Activated CD4-positive, alpha-beta T cell treated with anti-CD3 and anti-CD28 coated beads, Interleukin-2, amount 50 U/mL, for 48 hours (primary cell): Measurements from ENCODE around the gene KDSR.

Experiments used
- DNase-seq, 2 experiments: peaks; one replicate each; pipeline ENCODE4 v3.0.0-alpha.2; 2020

The KDSR gene

DNA sequence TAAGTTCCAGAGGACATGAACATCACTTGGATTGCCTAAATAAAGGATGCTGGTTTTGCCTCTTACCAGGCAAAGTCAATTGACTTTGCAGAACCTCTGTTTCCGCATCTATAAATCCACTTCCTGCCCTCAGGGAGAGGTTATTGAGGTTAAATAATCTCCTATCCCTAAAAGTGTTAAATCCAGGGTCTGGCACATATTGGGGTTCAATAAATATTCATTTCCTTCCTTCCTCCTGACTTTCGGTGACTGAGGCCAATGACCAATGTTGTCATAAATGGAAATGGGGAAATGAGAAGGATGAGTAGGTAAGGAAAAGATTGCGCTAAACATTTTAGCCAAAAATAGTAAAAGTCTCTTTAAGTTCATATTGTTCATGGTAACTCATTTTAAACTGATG, 63.5 kb downstream of the KDSR start:
- no peak for DNase-seq

DNA sequence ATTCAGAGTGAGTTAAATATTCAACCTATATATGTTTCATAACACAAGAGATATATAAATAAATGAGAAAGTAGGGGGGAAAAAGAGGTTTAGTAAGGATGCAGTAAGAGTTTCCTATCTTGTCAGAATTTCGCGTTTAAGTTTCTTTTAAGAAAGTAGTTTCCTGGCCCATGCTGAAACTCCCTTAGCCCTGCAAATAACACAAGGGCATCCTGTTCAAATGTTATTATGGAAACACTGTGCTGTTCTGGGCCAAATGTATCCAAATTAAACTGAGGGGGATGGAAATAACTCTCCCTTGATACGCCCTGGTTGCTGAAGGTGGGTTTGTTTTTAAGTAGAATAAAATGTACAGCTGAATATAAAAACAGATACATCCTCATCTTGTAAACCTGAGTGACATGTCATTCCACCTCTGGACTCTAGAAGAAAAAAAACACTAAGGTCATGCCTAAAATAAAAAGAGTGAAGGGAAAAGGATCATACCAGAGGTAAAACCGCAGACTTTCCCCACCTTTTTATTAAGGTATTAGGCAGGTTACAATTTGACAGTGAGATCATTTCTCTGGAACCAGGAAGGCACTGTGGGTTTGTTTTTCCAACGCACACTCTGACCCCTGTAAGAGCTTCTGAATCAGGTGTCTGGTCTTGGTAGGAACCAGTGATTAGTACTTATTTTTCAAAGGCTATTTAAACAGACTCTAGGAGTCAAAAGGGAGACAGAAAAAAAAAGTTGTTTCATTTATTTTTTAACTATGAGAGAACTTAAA, 64.2 kb downstream of the KDSR start:
- no peak for DNase-seq

DNA sequence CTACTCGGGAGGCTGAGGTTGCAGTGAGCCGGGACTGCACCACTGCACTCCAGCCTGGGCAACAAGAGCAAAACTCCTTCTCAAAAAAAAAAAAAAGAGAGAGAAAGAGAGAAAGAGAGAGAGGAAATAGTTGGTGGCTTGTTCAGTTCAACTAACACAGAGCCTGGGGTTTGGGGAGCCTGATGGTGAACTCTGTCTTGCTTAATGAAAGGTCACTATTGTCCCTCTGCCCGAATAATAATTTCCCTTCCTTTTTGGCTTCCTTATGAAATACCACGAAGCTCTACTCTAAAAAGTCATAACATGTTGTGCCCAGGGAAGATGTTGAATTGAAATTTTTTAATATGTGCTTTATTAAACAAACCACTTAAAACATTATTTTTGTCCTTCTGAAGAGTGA, 64.8 kb downstream of the KDSR start:
- no peak for DNase-seq

DNA sequence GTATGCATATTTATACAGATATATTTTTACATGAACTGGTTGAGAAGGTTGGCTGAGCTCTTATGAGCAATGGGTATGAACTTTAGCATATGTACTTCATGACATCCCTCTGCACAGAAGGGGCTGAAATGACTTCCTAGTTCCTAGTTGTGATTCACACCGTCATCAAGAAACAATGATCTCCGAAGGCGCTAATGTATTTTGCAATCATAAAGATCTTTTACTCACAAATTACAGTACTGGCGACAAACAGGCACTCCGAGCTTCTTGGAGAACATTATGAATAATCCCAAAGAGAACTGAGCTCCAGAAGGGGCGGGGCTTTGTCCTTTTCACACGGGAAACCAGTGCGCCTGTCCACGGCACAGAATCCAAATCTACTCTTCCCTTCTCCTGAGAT, 65.6 kb downstream of the KDSR start:
- peak in 1 of 2 experiments; percentile 33 for DNase-seq

DNA sequence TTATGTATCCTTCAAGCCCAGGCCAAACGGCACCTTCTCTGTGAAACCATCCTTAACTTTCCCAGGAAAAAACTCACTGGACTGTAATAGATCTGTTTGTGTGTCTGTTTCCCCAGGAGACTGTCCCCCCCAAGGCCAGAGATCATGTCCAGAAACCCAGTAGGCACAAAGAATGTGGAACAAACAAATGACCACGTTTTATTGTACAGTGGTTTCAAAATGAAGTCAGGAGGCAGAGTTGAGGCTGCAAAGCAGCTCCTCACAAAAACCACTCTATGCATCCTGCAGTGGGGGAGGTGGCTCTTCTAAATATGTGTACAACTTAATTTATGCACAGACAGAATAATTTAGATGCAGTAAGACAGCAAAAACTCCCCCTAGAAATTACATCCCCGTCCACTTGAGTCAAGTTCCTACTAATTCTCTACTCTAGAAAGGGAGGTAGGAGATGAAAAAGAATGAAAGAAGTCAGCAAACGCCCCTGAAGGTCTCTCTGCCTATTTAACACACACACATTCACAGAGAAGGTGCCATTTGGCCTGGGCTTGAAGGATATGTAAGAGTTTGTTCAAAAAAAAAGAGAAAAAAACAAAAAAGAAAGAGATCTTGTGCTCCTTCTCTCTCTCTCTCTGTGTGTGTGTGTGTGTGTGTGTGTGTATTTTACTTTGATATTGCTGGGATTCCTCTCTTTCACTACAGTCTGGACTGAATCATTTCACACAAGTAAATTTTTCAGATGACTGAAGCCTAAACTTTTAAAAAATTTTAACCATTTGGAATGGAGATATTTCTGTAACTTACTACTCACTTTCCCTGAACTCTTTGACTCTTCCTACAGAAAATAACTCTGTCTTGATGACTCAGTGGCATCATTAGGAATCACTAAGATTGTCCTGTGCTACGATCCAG, 66.9 kb downstream of the KDSR start:
- peak; percentile 44 to 63 for DNase-seq

DNA sequence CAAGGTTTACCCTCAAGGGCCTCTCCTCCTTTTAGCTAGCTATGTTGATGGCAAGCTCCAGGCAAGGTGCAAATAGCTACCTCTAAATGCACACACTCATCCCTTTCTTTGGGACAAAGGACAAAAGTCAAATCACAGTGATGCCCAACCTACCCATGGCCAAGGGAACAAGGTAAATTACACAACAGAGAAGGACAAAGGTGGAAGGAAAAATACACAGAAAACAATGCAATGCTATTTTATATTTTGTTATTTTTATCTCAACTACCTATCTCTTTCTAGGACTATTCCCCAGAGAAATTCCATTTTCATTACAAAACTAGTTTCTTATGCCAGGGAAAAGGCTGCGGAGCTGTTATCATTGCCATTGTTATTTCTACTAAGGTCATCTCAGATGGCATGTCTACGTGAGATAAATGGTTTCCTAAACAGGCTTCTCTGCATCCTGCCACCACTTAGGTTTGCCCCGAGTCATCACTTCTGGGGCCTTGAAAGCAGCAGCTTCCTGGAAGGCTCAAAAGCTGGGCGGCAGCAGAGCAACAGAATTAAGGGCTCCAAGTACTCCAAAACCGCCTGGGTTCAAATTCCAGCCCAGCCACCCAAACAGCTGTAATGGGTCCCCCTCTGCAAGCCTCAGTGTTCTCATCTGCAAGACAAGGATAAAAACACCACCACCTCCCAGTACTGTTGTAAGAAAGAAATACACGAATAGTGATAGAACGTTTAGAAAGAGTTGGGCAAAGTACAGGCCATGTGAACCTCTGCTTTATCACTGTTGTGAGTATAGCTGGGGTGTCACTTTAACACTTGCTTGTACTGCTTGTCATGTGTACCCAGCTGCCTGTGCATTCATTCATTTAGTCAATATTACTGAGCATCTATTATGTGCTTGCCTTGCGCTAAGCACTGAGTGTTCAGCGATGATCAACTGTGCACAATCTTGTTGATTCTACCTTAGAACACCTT, 68.3 kb downstream of the KDSR start:
- DNase-seq, result peak in 1 of 2 experiments; percentile 44

DNA sequence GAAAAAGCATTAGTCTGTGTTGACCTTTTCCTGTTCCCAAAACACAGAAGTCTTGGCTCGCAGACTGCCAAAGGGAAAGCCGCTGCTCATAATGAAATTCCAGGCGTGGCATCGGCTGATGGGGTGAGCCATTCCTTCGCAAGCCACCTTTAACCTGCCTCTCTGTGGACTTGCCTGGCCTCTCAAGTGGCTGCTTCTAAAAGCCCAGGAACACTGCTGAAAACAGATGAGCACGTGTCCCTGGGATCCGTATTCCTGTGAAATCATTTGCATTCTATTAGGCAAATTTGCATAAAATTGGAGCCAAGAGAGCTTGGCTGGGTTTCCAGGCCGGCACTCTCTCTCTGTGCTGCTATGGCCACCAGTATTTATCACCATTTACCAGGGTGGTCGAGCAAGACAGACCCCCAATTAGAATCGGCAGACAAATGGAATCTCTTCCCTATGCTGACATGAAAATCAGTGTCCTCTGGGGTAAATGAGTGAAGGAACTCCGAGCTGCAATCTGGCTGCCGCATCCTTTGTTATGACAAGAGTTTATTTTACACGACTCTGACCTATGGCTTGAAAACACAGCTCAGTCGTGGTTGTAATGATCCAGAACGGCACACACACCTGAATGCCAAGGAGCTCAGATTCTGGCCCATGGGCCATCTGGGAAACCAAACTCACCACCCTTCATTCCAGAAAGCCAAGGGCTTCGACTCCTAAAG, 69.2 kb downstream of the KDSR start:
- DNase-seq, result no peak

DNA sequence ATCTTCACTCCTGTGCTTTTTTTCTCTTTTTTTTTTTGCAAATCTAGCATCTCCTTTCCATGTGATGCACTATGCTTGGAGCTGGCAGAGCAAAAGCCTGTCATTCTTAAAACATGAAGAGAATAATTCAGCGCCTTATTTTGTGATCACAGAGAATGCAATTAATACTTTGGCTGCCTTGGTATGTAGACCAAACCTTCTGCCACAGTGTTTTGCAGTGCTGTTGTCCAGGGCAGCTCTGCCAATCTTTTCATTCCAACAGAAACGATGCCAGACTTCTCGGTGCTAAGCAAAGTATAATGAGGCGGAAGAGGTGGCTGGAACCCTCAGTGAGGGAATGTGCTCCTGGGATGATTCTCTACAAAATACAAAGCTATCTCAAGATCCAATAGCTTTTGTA, 73.1 kb downstream of the KDSR start:
- DNase-seq, result no peak

DNA sequence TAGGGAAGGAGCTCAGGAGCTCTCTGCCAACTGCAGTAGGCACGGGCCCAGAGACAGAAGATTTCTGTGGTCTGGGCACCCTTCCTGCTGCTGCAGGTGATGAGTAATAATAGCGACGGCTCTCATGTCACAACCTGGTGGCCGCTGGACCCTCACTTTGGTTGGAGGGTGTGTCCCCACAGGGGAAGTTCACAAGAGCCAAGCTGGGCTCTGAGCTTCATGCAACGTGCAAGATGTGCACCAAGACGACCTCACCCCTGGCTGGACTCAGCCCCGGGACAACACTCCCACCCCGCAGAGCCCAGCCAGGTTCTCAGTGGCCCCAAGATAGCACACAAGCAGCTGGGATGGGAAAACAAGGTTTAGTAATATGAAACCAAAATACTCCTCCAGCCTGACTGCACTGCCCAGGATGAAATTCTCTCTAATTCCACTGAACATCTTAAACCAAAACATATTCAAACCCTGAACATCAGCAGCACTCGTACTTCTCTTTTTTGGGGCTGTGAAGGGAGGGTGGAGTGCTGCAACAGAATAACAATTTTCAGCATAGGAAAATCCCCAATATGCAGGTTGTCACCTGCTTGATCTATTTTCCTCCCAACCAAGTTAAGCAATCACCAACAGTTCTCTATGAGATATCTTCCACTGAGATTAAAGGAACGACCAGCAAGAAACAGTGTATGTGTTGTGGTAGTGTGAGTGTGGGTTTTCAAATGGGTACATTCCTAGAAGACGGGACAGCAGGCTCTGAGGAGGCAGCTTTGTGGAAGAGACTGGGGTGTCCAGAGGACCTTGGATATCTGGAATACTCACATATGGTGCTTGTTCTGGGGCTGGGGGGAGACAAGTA, 73.9 kb downstream of the KDSR start:
- peak; percentile 30 to 44 for DNase-seq

DNA sequence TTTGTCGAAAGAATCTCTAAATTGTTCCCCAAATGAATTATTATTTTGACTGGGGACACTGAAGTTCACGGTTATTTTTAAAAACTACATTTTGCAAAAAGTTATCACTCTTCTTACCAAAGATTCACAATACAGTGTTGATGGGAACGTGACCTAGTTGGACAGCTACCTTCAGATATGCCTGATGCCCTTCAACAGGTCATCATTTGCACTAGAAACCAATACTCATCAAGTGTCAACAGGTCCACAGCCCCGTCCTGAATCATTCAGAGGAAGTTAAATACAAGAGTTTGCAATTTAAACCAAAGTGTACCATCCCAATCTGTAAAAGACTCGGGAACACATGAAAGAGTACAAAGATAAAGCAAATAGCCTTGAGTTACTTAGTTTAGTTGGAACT, 75.7 kb downstream of the KDSR start:
- no peak for DNase-seq

DNA sequence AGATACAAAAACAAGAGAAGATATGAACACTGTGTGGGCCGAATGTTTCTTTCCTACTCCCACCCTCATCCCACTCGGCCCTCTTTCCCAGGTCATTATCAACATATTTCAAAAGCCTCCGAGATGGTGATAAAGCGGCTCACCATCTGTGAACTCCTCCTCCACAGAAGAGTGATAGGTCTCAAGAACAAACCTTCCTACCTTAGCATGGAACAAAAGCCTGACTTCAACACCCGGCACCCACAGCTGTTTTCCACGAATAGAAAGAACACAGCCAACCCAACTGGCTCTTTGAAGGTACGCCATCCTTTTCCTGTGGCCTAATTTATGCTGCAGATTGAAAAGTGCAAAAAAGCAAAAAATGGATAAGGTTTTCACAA, 76.2 kb downstream of the KDSR start:
- DNase-seq, result peak; percentile 33 to 48

DNA sequence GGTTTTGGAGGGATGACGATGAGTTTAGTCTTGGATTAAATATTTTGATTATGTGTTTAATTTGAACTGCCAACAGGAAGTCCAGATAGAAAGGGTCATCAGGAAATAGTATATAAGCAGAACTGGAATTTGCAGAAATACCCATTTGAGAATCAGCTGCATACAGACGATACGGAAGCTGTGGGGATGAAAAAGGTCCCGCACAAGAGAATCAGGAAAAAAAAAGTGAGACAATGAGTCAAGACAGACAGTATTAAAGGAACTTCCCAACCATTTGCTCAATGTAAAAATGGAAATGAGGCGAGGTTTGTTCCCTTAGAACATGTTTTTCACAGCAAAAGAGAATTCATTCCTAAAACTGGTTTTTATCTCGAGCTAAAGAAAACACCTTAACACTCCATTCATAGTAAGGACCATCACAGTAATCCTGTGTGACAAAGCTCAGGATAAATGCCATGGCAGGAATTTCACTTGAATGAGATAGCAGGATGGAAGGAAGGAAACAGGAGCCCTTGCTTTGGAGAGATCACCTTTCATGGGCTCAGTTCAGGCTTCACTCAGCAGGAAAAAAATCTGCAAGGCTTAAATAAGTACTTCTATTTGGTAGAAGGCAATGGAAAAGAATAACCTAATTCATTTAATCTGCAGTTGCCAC, 76.7 kb downstream of the KDSR start:
- DNase-seq, result no peak

DNA sequence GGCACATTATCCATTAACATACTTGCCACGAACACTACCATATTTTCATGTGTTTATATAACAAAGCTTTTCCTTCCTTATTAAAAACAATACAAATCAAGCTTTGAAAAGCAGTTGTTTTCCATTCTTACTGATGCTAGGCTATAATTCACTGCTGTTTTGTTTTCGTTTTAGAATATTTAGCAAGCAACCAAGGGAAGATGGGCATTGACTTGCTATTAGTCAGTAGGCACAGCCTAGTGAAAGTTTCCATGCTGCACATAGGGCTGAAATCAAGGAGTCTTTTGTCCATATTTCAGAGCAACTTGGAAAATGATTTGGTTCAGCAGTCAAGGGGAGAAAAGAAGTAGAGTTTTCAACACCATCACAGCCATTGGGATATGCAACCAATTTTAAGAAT, 78.7 kb downstream of the KDSR start:
- DNase-seq, result no peak

DNA sequence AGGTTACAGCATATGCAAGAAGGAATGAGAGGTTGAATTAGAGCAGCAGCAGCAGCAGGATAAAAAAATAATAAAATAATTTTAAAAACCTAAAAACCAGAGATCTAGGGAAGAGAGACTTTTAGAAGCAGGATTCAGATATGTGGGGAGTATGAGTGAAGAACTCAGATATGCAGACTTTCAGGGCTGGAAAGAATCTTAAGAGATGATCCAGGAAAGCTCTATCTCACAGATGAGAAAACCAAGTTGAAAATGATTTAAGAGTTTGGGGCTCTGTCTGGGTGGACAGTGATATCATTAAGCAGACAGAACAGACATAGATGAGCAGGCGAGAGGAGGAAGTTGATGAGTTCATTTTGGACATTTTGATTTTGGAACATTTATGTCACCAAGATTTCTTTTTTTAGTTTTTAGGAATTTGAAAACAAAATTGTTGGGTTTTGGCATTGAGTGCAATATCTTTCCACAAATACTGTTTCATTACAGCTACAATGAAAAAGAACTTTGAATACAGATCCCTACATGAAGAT, 79.2 kb downstream of the KDSR start:
- DNase-seq, result no peak

DNA sequence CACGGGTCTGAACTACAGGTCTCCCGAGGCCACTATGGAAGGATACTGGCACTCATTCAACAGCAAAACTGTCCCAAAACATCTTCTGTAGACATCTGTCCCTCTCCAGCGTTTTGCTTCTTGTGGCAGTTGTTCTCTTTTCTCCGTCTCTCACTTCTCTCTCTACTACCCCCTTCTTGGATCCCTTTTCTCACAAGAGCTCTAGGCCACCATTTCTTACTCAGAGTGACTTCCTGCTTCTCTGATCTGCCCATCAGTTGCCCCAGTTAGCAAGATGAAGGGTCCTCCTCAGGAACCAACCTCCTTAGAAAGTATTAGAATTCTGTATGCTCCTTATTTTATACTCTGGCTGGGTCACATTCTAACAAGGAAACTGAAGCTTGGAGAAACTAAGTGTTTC, 80.1 kb downstream of the KDSR start:
- DNase-seq, result no peak

DNA sequence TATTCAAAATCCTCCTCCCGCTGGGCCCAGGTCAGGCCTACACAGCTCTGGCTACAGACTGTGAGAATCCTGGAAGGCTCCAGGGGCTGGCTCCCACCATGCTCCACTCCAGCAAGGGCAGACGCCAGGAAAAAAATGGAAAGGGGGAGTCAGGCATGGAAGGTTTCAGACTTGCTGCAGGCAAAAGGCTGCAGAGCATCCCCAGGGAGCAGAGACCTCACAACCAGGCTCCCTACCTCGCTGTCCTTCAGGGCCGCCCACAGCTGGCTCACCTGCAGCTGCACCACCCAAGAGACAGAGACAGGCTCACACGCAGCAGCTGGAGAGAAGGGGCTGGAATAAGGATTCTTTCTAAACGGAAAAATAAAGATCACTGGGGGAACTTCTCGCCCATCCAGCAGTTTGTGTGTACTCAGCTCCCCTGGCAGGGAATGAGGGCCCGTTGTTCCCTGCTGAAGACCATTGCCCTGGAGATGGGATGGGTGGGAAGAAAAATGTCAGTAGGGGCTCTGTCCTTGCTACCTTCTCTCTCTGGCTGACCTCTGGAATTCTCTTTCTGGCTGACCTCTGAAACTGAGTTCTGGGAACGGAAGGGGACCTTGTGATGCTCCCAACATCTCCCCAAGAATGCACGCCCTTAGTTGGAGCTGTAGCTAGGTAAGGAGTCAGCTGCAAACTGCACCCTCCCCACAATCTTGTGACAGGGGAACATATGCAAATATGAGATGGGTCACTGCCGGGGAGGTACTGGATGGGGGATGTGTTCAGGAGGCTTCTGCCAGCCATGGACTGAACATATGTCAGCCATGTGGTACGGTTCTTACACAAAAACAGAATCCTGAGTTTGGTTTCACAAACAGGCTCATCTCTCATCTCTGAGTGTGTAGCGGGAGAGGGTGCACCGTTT, 81.9 kb downstream of the KDSR start:
- DNase-seq, result no peak

DNA sequence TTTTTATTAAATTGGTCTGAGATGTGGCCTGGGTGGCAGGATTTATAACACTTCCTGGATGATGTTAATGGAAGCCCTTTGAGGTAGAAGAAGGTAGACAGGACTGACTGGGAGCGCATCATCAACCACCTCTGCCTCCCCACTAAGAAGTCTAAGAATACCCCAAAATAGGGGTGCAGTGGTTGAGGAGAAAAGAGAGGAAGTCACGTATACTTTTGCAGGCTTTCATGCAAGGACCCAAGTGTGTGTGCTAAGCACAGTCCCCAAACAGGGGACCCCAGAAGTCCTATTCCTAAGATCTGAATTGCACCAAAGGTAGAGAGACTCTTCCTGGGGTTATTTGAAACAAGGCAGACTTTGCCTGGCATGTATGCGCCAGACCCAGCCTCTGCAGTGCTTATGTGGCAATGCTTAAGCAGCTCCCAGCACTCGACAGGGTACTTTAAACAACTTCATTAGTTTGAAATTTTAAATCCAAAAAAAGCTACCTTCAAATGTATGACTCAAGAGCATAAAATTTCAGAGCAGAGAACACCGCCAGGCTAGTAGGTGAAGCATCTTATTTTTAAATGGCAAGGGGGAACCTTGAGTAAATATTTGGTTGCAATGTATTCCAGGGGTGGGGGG, 82.7 kb downstream of the KDSR start:
- no peak for DNase-seq

DNA sequence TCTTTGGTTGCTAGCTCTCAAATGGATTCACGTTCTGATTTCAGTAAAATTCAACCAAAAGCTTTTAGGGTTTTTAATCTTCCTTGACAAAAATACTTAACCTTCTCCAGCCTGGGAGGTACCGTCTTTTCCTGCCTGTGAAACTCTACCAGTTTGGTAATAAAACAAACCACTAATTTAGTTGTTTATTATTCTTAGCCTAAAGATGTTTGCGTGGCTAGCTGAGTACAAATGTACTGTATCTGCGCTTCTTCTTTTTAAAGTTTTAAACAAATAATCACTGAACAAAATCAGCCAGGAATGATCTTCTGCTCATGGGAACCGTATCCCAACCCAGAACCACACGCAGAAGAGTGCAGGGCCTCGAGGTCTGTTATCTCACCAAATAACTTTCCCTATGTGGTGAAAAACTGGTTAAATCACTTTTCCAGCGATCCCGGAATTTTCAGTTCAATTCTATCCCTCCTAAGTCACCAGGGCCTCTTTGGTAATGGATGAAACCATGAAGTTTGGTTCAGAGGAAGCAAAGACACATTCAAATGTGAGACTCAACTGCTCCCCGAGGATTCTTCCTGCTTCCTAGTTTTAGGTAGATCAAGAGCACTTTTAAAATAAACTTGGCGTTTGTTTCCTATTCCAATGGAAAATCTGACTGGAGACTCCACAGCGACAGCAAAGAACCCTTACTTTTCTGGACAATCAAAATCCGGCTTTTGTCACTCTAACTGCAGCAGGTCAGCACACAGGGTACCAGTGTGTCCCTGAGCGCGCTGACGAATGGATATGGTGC, 83.5 kb downstream of the KDSR start:
- DNase-seq, result no peak
